ENCODE data around the gene RPN2.

The RPN2 gene

DNA sequence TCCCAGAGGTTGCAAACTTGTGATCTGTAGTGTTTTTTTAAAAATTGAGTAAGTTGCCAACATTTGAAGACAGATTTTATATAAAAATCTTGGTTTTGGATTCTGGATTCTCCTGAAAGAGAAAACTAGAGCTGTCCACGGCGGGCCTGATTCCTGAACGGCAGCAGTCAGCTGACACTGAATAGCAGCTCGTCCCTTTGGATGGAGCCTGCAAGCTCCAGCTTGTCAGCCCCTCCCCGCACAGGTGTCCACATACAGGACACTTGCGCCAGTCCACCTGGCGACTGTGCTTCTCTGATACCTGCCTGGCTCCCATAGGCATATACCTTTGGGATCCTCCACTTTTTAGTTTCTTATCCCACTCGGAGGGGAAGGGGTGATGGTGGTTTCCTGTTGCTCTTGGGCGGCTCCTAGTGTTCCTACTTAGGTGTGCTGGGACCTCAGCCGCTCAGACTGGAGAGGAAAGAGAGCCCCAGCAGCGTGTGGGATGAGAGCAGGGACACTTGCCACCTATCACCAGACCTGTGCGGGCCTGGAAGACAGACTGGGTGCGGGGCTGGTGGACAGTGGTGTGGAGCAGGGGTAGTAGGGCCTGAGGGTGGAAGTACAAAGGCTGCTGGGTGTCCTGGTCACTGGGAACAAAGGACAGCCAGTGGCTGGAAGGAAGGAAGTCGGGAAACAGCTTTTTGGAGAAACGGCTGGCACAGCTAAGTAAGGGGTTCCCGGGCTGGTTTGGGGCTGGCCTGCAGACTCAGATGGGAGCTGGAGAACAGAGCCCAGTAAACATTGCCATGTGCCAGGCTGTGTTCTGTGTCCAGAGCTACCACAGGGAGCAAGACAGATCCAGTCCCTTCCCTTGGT lies 64.2 kb downstream of the RPN2 start:
- DNase-seq (ENCODE audit: low spot score): no peak

GRCh38 chr20:37243937-37244571 lies 64.9 kb downstream of the RPN2 start:
- DNase-seq (ENCODE audit: low spot score): no peak

DNA sequence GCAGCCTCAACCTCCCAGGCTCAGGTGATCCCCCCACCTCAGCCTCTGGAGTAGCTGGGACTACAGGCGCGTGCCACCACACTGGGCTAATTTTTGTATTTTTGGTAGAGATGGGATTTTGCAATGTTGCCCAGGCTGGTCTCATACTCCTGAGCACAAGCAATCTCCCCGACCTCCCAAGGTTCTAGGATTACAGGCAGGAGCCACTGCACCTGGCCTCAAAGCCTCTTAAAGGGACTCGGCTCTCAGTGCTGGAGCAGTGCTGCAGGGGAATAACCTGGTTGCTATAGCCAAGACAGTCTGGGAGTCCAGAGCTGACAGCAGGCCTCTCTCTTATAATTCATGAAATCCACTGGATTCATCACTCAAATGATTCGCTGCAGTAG lies 65.4 kb downstream of the RPN2 start:
- DNase-seq (ENCODE audit: low spot score): no peak

GRCh38 chr20:37245216-37246150 lies 66.4 kb downstream of the RPN2 start:
- no peak for DNase-seq (ENCODE audit: low spot score)

DNA sequence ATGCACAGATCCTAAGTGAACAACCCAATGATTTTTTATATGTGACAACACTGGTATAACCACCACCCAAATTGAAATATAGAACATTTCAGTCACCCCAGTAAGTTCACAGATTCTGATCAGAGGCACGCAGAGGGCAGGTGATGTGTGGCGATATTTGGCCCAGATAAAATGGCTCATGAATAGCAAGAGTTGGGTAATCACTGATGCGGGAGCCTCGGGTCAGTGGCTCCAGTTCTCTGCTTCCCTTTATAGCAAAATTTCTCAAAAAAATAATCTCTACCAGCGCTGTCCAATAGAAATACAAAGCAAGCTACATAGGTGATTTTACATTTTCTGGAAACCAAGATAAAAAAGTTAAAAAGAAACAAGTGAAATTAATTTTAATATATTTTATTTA lies 67.6 kb downstream of the RPN2 start:
- no peak for DNase-seq (ENCODE audit: low spot score)

GRCh38 chr20:37247547-37247946 lies 68.4 kb downstream of the RPN2 start:
- DNase-seq (ENCODE audit: low spot score): no peak

DNA sequence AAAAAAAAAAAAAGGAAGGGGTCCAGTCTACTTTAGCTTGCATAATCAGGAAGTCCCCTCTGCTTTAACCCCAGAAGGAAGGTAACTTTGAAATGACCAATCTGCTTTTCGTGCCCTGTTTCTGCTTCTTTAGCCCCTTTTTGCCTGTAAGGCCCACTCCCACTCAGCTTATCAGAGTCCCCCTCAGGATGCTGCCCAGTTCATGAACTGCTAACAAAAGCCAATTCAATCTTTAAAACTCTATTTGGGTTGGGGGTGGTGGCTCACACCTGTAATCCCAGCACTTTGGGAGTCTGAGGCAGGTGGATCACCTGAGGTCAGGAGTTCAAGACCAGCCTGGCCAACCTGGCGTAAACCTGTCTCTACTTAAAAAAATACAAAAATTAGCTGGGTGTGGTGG lies 70.2 kb downstream of the RPN2 start:
- no peak for DNase-seq (ENCODE audit: low spot score)

DNA sequence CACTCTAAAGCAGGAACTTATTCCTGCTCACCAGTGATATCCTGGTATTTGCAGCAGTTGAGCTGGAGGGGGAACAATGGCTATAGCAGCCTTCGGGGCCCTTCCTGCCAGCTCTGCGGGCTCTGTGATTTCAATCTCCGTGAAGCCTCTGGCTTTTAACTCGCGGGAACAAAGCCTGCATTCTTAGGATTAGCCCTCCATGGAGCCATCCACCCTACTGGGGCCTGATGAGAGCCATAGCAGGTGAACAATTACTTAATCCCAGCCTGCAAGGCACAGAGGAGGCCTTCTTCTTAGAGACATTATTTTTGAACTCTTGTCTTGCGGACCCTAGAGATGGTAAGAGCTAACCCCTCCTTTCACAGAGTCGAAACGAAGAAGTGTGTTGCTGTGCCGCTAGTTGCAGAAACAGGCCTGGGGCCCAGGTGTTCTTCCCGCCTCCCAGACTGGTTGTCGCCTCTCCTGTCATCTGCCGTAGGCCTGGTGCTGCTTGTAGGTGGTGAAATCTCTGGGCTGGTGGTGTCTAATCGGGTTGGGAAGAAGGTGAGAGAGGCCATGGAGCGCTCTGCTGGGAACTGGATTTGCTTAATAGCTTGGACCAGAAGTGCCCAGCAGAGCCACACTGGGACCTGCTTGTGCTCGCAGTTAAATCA lies 72.8 kb downstream of the RPN2 start:
- no peak for DNase-seq (ENCODE audit: low spot score)

- no peak for DNase-seq (ENCODE audit: low spot score)
These were observed 74.0 kb downstream of the RPN2 start for GRCh38 chr20:37253087-37253486.

GRCh38 chr20:37254114-37254878 lies 75.2 kb downstream of the RPN2 start:
- DNase-seq (ENCODE audit: low spot score): no peak

- DNase-seq (ENCODE audit: low spot score): no peak
These were observed 77.2 kb downstream of the RPN2 start for GRCh38 chr20:37256286-37256685.

GRCh38 chr20:37257530-37257929 lies 78.4 kb downstream of the RPN2 start:
- DNase-seq (ENCODE audit: low spot score): no peak

DNA sequence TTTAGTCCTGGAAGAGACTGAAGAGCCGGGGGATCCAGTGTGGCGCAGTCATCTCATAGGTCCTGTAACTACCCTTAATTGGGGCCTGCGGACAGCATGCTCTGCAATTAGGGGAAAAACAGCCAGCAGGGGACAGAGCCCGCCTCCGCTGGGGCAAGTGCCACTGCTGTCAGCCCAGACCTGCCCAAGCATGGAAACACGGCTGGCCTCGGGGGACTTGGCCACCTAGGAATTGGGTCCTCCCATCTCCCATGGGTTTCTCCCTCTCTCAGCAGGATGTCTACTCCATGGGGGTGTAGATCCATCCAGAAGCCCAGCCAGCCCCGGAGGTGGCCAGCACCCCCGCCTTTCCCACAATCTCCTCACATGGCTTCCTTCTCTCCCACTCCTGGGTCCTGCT lies 78.9 kb downstream of the RPN2 start:
- DNase-seq (ENCODE audit: low spot score): no peak

- DNase-seq (ENCODE audit: low spot score): no peak
These were observed 79.9 kb downstream of the RPN2 start for GRCh38 chr20:37259031-37259430.

GRCh38 chr20:37259865-37260264 lies 80.7 kb downstream of the RPN2 start:
- no peak for DNase-seq (ENCODE audit: low spot score)

DNA sequence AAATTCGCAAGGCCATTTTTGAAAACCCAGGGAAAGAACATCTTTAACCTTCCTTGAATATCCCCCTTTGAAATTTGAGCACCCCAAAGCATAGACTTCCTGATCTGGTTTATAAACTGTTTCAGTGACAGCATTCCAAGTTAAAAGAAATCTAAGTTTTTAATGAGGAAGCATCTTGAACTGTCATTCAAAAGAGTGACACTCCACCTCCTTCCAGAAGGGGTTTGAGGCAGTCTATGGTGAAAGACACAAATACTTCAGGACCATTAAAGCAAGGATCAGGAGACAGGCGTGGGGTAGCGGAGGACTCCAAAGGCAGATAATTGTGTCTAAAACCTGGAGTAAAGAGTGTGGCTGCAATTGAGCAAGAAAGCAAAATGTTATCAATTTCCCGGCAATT lies 81.8 kb downstream of the RPN2 start:
- no peak for DNase-seq (ENCODE audit: low spot score)

- DNase-seq (ENCODE audit: low spot score): no peak
These were observed 82.6 kb downstream of the RPN2 start, which contains the start of gene GHRH for GRCh38 chr20:37261714-37262113. Gene GHRH, minus strand, starts transcription at chr20:37261814. Its CDS starts 4,925 bp downstream, at chr20:37256889.

DNA sequence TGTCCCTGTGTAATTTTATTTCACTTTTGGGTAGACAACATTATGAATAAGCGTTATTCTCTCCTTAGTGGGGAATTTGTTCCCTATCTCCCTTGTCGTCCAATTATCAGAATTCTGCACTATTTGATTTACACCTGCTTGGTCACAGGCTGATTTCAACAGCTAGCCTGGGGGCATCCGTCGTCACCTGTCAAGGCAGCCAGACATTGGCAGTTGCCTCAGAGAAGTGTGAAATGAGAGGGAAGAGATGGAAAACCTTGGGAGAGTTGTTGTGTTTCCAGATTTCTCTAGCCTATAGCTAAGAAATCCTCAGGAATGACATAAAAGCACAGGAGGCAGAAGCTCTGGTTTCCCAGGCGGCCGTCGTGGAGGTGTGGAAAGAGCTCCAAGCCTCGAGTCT lies 83.4 kb downstream of the RPN2 start:
- no peak for DNase-seq (ENCODE audit: low spot score)

GRCh38 chr20:37263686-37264085 lies 84.6 kb downstream of the RPN2 start:
- DNase-seq (ENCODE audit: low spot score): no peak

DNA sequence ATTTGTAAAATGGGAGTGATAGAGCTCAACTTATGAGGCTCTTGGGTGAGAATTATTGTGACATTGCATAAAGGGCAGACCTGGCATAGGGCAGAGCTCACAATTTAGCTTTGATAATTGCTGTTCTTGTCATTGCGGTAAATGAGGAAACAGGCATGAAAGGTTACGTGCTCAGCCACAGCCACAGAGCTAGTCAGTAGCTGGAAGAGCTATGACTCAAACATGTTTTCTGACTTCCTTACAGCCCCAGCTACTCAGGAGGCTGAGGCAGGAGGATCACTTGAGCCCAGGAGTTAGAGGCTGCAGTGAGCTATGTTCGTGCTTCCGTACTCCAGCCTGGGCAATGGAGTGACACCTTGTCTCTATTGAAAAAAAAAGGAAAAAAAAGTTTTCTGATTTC lies 86.0 kb downstream of the RPN2 start:
- no peak for DNase-seq (ENCODE audit: low spot score)

All from CD4-positive, alpha-beta T cell treated with Interleukin-15 for 4 hours (primary cell).